A549 (cell line): Measurements from ENCODE around the gene ODC1. TPM values are rescaled to one million over a fixed set of nuclear protein-coding genes. Genes with fewer than 3 reads are reported as not detected.

Experiments used
- ATAC-seq, 2 experiments: fragments of 200-7000 bp in 1 of 2; fragments of >200 bp in 1 of 2; cut with Nextera tagmentation in 1 of 2; cut with Tn5 transposase in 1 of 2; 3 replicates each; pipeline versions ENCODE4 v1.8.0 to v1.9.1; 2018 to 2020; ENCODE audit warnings: mild to moderate bottlenecking in 1 of 2, moderate library complexity in 1 of 2
- CTCF ChIA-PET: fragments of 300-600 bp; sonication (Branson Sonifier 250); formaldehyde crosslinking; extraction: SDS; loops from one replicate; lab custom pipeline; 2021; ENCODE audit warnings: antibody characterized with exemption, inconsistent platforms; lab: Yijun Ruan, JAX
- POLR2A ChIA-PET: fragments of 350-600 bp; formaldehyde crosslinking; extraction: SDS; loops from one replicate; lab custom pipeline; 2021; ENCODE audit warnings: antibody characterized with exemption, inconsistent platforms; lab: Yijun Ruan, JAX
- DNase-seq, 2 experiments: peaks; one replicate each; pipeline versions ENCODE4 v3.0.0 to v3.0.0-alpha.2; 2011 to 2016; ENCODE audit warnings: low read depth in 1 of 2, low spot score in 1 of 2
- FAIRE-seq: peaks from 2 replicates; lab custom pipeline; 2011; peaks lifted over from hg19 to GRCh38; lab: Jason Lieb, UNC
- H3K27ac ChIP-seq, 2 experiments: fragments of >200 bp; sonication (Bioruptor Twin); formaldehyde crosslinking; 3 replicates each; pipeline ENCODE4 v1.5.1; 2016 to 2017
- H3K4me1 ChIP-seq: fragments of >200 bp; sonication (Bioruptor Twin); formaldehyde crosslinking; 3 replicates; pipeline ENCODE4 v1.6.1; 2016
- H3K4me2 ChIP-seq: fragments of >200 bp; sonication (Bioruptor Twin); formaldehyde crosslinking; 3 replicates; pipeline ENCODE4 v1.6.1; 2016
- H3K4me3 ChIP-seq: fragments of >200 bp; sonication (Bioruptor Twin); formaldehyde crosslinking; 3 replicates; pipeline ENCODE4 v1.5.1; 2016
- H3K9me3 ChIP-seq: fragments of >200 bp; sonication (Bioruptor Twin); formaldehyde crosslinking; 3 replicates; pipeline ENCODE4 v1.6.1; 2016
- BCL3 ChIP-seq: fragments of >200 bp; sonication (Bioruptor Twin); formaldehyde crosslinking; IDR thresholded peaks from 3 replicates; pipeline ENCODE4 v1.6.1; 2016
- CBX2 ChIP-seq: fragments of 200-600 bp; sonication (generic); IDR thresholded peaks from 2 replicates; pipeline ENCODE4 v1.6.1; 2016; ENCODE audit warnings: low read depth, mild to moderate bottlenecking, borderline replicate concordance
- CHD2 ChIP-seq: fragments of 150-350 bp; IDR thresholded peaks from 2 replicates; pipeline ENCODE4 v1.6.1; 2014; ENCODE audit warnings: low read length; ENCODE audit not compliant: partially characterized antibody
- CHD4 ChIP-seq: fragments of 200-600 bp; sonication (generic); IDR thresholded peaks from 2 replicates; pipeline ENCODE4 v1.6.1; 2016; ENCODE audit warnings: antibody characterized with exemption, mild to moderate bottlenecking, borderline replicate concordance
- EHF ChIP-seq: fragments of 250-450 bp; sonication (Bioruptor Pico); IDR thresholded peaks from 2 replicates; pipeline ENCODE4 v1.5.0; 2020; ENCODE audit warnings: mild to moderate bottlenecking
- EHMT2 ChIP-seq: fragments of 200-600 bp; sonication (generic); IDR thresholded peaks from 2 replicates; pipeline ENCODE4 v1.6.1; 2016; ENCODE audit warnings: antibody characterized with exemption, low read depth, mild to moderate bottlenecking, moderate library complexity
- EP300 ChIP-seq, 2 experiments: fragments of >200 bp; sonication (Bioruptor Twin); formaldehyde crosslinking; IDR thresholded peaks; 2 replicates in 1 of 2; 3 replicates in 1 of 2; pipeline ENCODE4 v1.6.1; 2016 to 2017
- FOSB ChIP-seq: fragments of 250-450 bp; sonication (Bioruptor Pico); IDR thresholded peaks from 2 replicates; pipeline ENCODE4 v1.5.0; 2020; ENCODE audit warnings: mild to moderate bottlenecking, moderate library complexity
- FOXS1 ChIP-seq: fragments of 250-450 bp; sonication (Bioruptor Pico); IDR thresholded peaks from 2 replicates; pipeline ENCODE4 v1.5.0; 2020; ENCODE audit warnings: mild to moderate bottlenecking, moderate library complexity
- HEYL ChIP-seq: fragments of 250-450 bp; sonication (Bioruptor Pico); IDR thresholded peaks from 2 replicates; pipeline ENCODE4 v1.8.0; 2021; ENCODE audit warnings: mild to moderate bottlenecking, moderate library complexity
- HOXB13 ChIP-seq: fragments of 250-450 bp; sonication (Bioruptor Pico); IDR thresholded peaks from 2 replicates; pipeline ENCODE4 v1.5.0; 2020; ENCODE audit warnings: low read depth, mild to moderate bottlenecking, moderate library complexity
- JUNB ChIP-seq: fragments of >200 bp; sonication (Bioruptor Twin); formaldehyde crosslinking; IDR thresholded peaks from 2 replicates; pipeline ENCODE4 v1.6.1; 2016
- MAFK ChIP-seq: fragments of 450-650 bp; IDR thresholded peaks from 2 replicates; pipeline ENCODE4 v1.6.1; 2014; ENCODE audit not compliant: partially characterized antibody
- MAX ChIP-seq: IDR thresholded peaks from 2 replicates; pipeline ENCODE4 v1.6.1; 2012
- MAZ ChIP-seq: fragments of 150-350 bp; IDR thresholded peaks from 2 replicates; pipeline ENCODE4 v1.6.1; 2014; ENCODE audit warnings: antibody characterized with exemption, low read depth, low read length, borderline replicate concordance
- NR3C1 ChIP-seq: fragments of >200 bp; sonication (Bioruptor Twin); formaldehyde crosslinking; IDR thresholded peaks from 3 replicates; pipeline ENCODE4 v1.6.1; 2017
- PBX3 ChIP-seq: IDR thresholded peaks from 2 replicates; pipeline ENCODE4 v1.6.1; 2012
- RAD21 ChIP-seq, 2 experiments: fragments of >200 bp in 1 of 2; sonication (Bioruptor Twin) in 1 of 2; formaldehyde crosslinking in 1 of 2; IDR thresholded peaks in 1 of 2; conservative IDR thresholded peaks in 1 of 2; 2 replicates in 1 of 2; 3 replicates in 1 of 2; pipeline ENCODE4 v1.6.1; 2012 to 2018; ENCODE audit warnings: inconsistent platforms in 1 of 2
- REST ChIP-seq: fragments of 200-600 bp; sonication (generic); IDR thresholded peaks from 2 replicates; pipeline ENCODE4 v1.6.1; 2016; ENCODE audit warnings: antibody characterized with exemption, mild to moderate bottlenecking, moderate library complexity
- RNF2 ChIP-seq: fragments of 200-600 bp; sonication (generic); IDR thresholded peaks from 2 replicates; pipeline ENCODE4 v1.6.1; 2016; ENCODE audit warnings: low read depth, mild to moderate bottlenecking, antibody characterized with exemption, moderate library complexity, borderline replicate concordance
- SREBF2 ChIP-seq: fragments of 450-650 bp; IDR thresholded peaks from 2 replicates; pipeline ENCODE4 v1.6.1; 2014; ENCODE audit warnings: mild to moderate bottlenecking, moderate library complexity
- WGBS: methylation state at CpG from one replicate; pipeline ENCODE4 v1.1.6; 2017; ENCODE audit errors: missing lambda C conversion rate; 5-methylcytosine and 5-hydroxymethylcytosine counted together
- polyA plus RNA-seq, 4 experiments: library from polyadenylated mRNA; depleted of rRNA in 3 of 4; stranded (reverse); fragments of >200 nt; fragmentation: RNase III in 1 of 4; extraction: RNeasy Plus Mini Kit Qiagen cat#74134 plus additional on column Dnase treatment in 1 of 4; gene quantifications; 2 replicates in 3 of 4; 3 replicates in 1 of 4; pipeline ENCODE4 v1.2.3, GENCODE V29; 2011 to 2017

Gene ODC1
- polyA plus RNA-seq, 2 of the 4 experiments (the other 2 are of a cell fraction) = 57.8 to 265 TPM

- Histone ChIP-seq H3K9me3 (no peaks in the 10 kb centered on the region), H3K4me3 (no peak overlapping the region), H3K4me1 (no peaks in the 10 kb centered on the region), H3K4me2 (no peak overlapping the region), H3K27ac (no peak overlapping the region)
- no peak for ATAC-seq
- WGBS = 63% methylated on average over 5 of the region's 5 CpGs
- POLR2A ChIA-PET = no interaction called here
- no peak for DNase-seq
- no peak for FAIRE-seq
- CTCF ChIA-PET = interaction anchor here (0.6 to 1.0 kb wide), 2 partner anchors 10 to 175 kb away, joined by 3 to 4 read pairs; no protein-coding TSS in a partner anchor
- TF ChIP-seq CBX2 (no peak), MAZ (no peak), HEYL (CRISPR knock-in tag) (no peak), CHD2 (no peak), REST (no peak), EHF (CRISPR knock-in tag) (no peak)
- TF ChIP-seq, all 56 proteins: peak for 0
Observed at GRCh38 chr2:10465910-10466309, 17.8 kb upstream of the ODC1 start.

GRCh38 chr2:10462178-10463083 lies 14.3 kb upstream of the ODC1 start:
- POLR2A ChIA-PET = no interaction called here
- WGBS = 65% methylated on average over 15 of the region's 15 CpGs
- ATAC-seq (peak in 1 of 2 experiments; percentile 31; a peak in 3 of 6 replicates), FAIRE-seq (no peak)
- Histone ChIP-seq H3K9me3 (no peaks in the 10 kb centered on the region), H3K27ac (no peak overlapping the region)
- TF ChIP-seq JUNB (no peak), MAFK (peak; percentile 82), RAD21 (conservative IDR thresholded peaks at IDR 0.05 in 1 of 2, IDR thresholded peaks at IDR 0.05 in 1 of 2) (no peak)
- TF ChIP-seq, all 56 proteins: peak for 1
- Histone ChIP-seq H3K4me3 (no peak overlapping the region), H3K4me2 (no peak overlapping the region), H3K4me1 (no peaks in the 10 kb centered on the region)
- CTCF ChIA-PET = interaction anchor here (0.5 to 2.8 kb wide), 10 partner anchors 9 to 1132 kb away, joined by 3 to 6 read pairs (median 3); no protein-coding TSS in a partner anchor
- no peak for DNase-seq

- ATAC-seq = peak in 1 of 2 experiments; percentile 32; a peak in 1 of 6 replicates
- no peak overlapping the region for H3K27ac ChIP-seq
- 83% methylated on average over 17 of the region's 17 CpGs for WGBS
- ChIA-PET CTCF (interaction anchor here (0.8 to 1.9 kb wide), 3 partner anchors 26 to 203 kb away, joined by 3 to 6 read pairs (median 3); no protein-coding TSS in a partner anchor), POLR2A (no interaction called here)
- no peak for DNase-seq
- H3K4me2 ChIP-seq = no peak overlapping the region
- no peak for FAIRE-seq
- TF ChIP-seq MAX (no peak), JUNB (no peak), SREBF2 (no peak), CHD4 (no peak), NR3C1 (no peak), EHMT2 (no peak), MAFK (no peak), EHF (CRISPR knock-in tag) (no peak), RAD21 (conservative IDR thresholded peaks at IDR 0.05 in 1 of 2, IDR thresholded peaks at IDR 0.05 in 1 of 2) (no peak), EP300 (IDR thresholded peaks at IDR 0.05) (no peak), PBX3 (no peak), HEYL (CRISPR knock-in tag) (no peak), BCL3 (no peak), RNF2 (no peak), CHD2 (no peak), FOSB (CRISPR knock-in tag) (no peak), HOXB13 (CRISPR knock-in tag) (no peak), FOXS1 (CRISPR knock-in tag) (no peak)
- no peak overlapping the region for H3K4me3 ChIP-seq
- H3K4me1 ChIP-seq = no peaks in the 10 kb centered on the region
- no peaks in the 10 kb centered on the region for H3K9me3 ChIP-seq
Observed at GRCh38 chr2:10460366-10460796, 12.3 kb upstream of the ODC1 start.
